Prostate gland (tissue), 2 donors: Measurements from ENCODE around the gene SH2D7.

ENCODE experiments used
- CTCF ChIP-seq, 4 experiments: fragments of 200-600 bp in 2 of 4; fragments of 450-650 bp in 2 of 4; sonication (generic) in 2 of 4; IDR thresholded peaks; 1 replicate in 3 of 4; 2 replicates in 1 of 4; pipeline ENCODE4 v1.5.1; 2016 to 2019; ENCODE audit warnings: antibody characterized with exemption in 4 of 4, mild to moderate bottlenecking in 2 of 4, moderate library complexity in 2 of 4
- POLR2A ChIP-seq: fragments of 450-650 bp; IDR thresholded peaks from one replicate; pipeline ENCODE4 v1.6.1; 2016; ENCODE audit warnings: antibody characterized with exemption, mild to moderate bottlenecking

GRCh38 chr15:78077871-78078210 is 14.5 kb upstream of the SH2D7 start:
- TF ChIP-seq CTCF (IDR thresholded peaks at IDR 0.05) (no peak), POLR2A (no peak)
